Neural progenitor cell (in vitro differentiated cells): ENCODE data around the gene GAS2. TPM values are rescaled to one million over a fixed set of nuclear protein-coding genes. Genes with fewer than 3 reads are reported as not detected.

Experiments
- DNase-seq: peaks from one replicate; pipeline ENCODE4 v3.0.0-alpha.2; 2016; ENCODE audit warnings: low spot score
- H2AFZ ChIP-seq: fragments of 200-600 bp; sonication (generic); replicated peaks from 2 replicates; pipeline ENCODE4 v1.6.1; 2016; ENCODE audit warnings: antibody characterized with exemption
- H3F3A ChIP-seq: fragments of 200-600 bp; sonication (generic); 2 replicates; pipeline ENCODE4 v1.6.1; 2016; ENCODE audit warnings: antibody characterized with exemption, low read depth
- H3K27ac ChIP-seq: fragments of 200-600 bp; sonication (generic); 2 replicates; pipeline ENCODE4 v1.5.1; 2016; ENCODE audit warnings: mild to moderate bottlenecking
- H3K27me3 ChIP-seq: fragments of 200-600 bp; sonication (generic); 2 replicates; pipeline ENCODE4 v1.6.1; 2016; ENCODE audit warnings: mild to moderate bottlenecking, moderate library complexity
- H3K36me3 ChIP-seq: fragments of 200-600 bp; sonication (generic); 2 replicates; pipeline ENCODE4 v1.5.1; 2016
- H3K4me1 ChIP-seq: fragments of 200-600 bp; sonication (generic); 2 replicates; pipeline ENCODE4 v1.6.1; 2016; ENCODE audit warnings: mixed run types
- H3K4me2 ChIP-seq: fragments of 200-600 bp; sonication (generic); 2 replicates; pipeline ENCODE4 v1.6.1; 2016
- H3K4me3 ChIP-seq: fragments of 200-600 bp; sonication (generic); 2 replicates; pipeline ENCODE4 v1.5.1; 2016
- H3K79me2 ChIP-seq: fragments of 200-600 bp; sonication (generic); 2 replicates; pipeline ENCODE4 v1.6.1; 2016; ENCODE audit warnings: low read depth
- H3K9ac ChIP-seq: fragments of 200-600 bp; sonication (generic); 2 replicates; pipeline ENCODE4 v1.6.1; 2016
- H3K9me3 ChIP-seq: fragments of 200-600 bp; sonication (generic); 2 replicates; pipeline ENCODE4 v1.5.1; 2016; ENCODE audit warnings: low read depth
- H4K20me1 ChIP-seq: fragments of 200-600 bp; sonication (generic); 2 replicates; pipeline ENCODE4 v1.6.1; 2016; ENCODE audit warnings: low read depth
- H3K27ac Mint-ChIP-seq: 3 replicates; pipeline ENCODE4 v1.8.0; 2021; ENCODE audit warnings: mixed read lengths
- H3K27me3 Mint-ChIP-seq: 2 replicates; pipeline ENCODE4 v1.8.0; 2022; ENCODE audit warnings: low read depth, mild to moderate bottlenecking, inconsistent platforms, moderate library complexity, mixed read lengths; ENCODE audit not compliant: insufficient read depth
- H3K36me3 Mint-ChIP-seq: 3 replicates; pipeline ENCODE4 v1.8.0; 2021; ENCODE audit warnings: mixed read lengths
- H3K4me1 Mint-ChIP-seq: 3 replicates; pipeline ENCODE4 v1.8.0; 2021; ENCODE audit warnings: mixed read lengths
- H3K4me3 Mint-ChIP-seq: 3 replicates; pipeline ENCODE4 v1.8.0; 2021; ENCODE audit warnings: mild to moderate bottlenecking, moderate library complexity, mixed read lengths
- H3K9me3 Mint-ChIP-seq: 3 replicates; pipeline ENCODE4 v1.8.0; 2020; ENCODE audit warnings: mixed read lengths
- CTCF ChIP-seq: fragments of 200-600 bp; sonication (generic); IDR thresholded peaks from 2 replicates; pipeline ENCODE4 v1.5.1; 2017; ENCODE audit warnings: antibody characterized with exemption, mild to moderate bottlenecking
- EZH2 ChIP-seq: fragments of 200-600 bp; sonication (generic); IDR thresholded peaks from 2 replicates; pipeline ENCODE4 v1.6.1; 2017; ENCODE audit warnings: antibody characterized with exemption, mild to moderate bottlenecking, moderate library complexity
- EZH2phosphoT487 ChIP-seq: fragments of 200-600 bp; sonication (generic); IDR thresholded peaks from 2 replicates; pipeline ENCODE4 v1.6.1; 2017; ENCODE audit warnings: antibody characterized with exemption
- total RNA-seq: library from RNA; depleted of rRNA; stranded (reverse); fragments of >200 nt; gene quantifications from 2 replicates; pipeline ENCODE4 v1.2.3, GENCODE V29; 2015; ENCODE audit warnings: low replicate concordance

The GAS2 gene
- total RNA-seq, 1 donor from 2014 or later, result 6.4 TPM

GRCh38 chr11:22732588-22732987 is 66.2 kb downstream of the GAS2 start:
- DNase-seq, result no peak
- Histone ChIP-seq H3K4me3 (no peak overlapping the region), H3K9ac (no peak overlapping the region), H3K36me3 (no peaks in the 10 kb centered on the region), H4K20me1 (no peaks in the 10 kb centered on the region), H3K27me3 (no peaks in the 10 kb centered on the region), H3K4me2 (no peak overlapping the region), H3K27ac (no peak overlapping the region), H3K9me3 (no peaks in the 10 kb centered on the region), H3K4me1 (no peaks in the 10 kb centered on the region), H3F3A (no peaks in the 10 kb centered on the region), H2AFZ (no peak overlapping the region), H3K79me2 (no peaks in the 10 kb centered on the region)
- Mint-ChIP-seq H3K9me3 (no peaks in the 10 kb centered on the region), H3K36me3 (no peaks in the 10 kb centered on the region), H3K4me3 (no peak overlapping the region), H3K4me1 (peaks cover 13% of the 10 kb centered on the region), H3K27me3 (no peaks in the 10 kb centered on the region), H3K27ac (no peak overlapping the region)
- no peak for TF ChIP-seq EZH2phosphoT487
- TF ChIP-seq EZH2, result no peak
- no peak for TF ChIP-seq CTCF

GRCh38 chr11:22733475-22734248 is 67.3 kb downstream of the GAS2 start:
- no peak overlapping the region for H3K27ac Mint-ChIP-seq
- H3K36me3 ChIP-seq, result no peaks in the 10 kb centered on the region
- H4K20me1 ChIP-seq, result no peaks in the 10 kb centered on the region
- no peaks in the 10 kb centered on the region for H3K4me1 ChIP-seq
- TF ChIP-seq EZH2phosphoT487, result no peak
- no peaks in the 10 kb centered on the region for H3K36me3 Mint-ChIP-seq
- no peak overlapping the region for H3K4me3 ChIP-seq
- no peak overlapping the region for H3K27ac ChIP-seq
- H3K79me2 ChIP-seq, result no peaks in the 10 kb centered on the region
- peaks cover 11% of the 10 kb centered on the region for H3K4me1 Mint-ChIP-seq
- no peaks in the 10 kb centered on the region for H3K27me3 Mint-ChIP-seq
- no peaks in the 10 kb centered on the region for H3K9me3 ChIP-seq
- H3K4me2 ChIP-seq, result no peak overlapping the region
- H3K4me3 Mint-ChIP-seq, result no peak overlapping the region
- H3K27me3 ChIP-seq, result no peaks in the 10 kb centered on the region
- no peaks in the 10 kb centered on the region for H3F3A ChIP-seq
- DNase-seq, result no peak
- H2AFZ ChIP-seq, result no peak overlapping the region
- no peak overlapping the region for H3K9ac ChIP-seq
- H3K9me3 Mint-ChIP-seq, result no peaks in the 10 kb centered on the region

DNA sequence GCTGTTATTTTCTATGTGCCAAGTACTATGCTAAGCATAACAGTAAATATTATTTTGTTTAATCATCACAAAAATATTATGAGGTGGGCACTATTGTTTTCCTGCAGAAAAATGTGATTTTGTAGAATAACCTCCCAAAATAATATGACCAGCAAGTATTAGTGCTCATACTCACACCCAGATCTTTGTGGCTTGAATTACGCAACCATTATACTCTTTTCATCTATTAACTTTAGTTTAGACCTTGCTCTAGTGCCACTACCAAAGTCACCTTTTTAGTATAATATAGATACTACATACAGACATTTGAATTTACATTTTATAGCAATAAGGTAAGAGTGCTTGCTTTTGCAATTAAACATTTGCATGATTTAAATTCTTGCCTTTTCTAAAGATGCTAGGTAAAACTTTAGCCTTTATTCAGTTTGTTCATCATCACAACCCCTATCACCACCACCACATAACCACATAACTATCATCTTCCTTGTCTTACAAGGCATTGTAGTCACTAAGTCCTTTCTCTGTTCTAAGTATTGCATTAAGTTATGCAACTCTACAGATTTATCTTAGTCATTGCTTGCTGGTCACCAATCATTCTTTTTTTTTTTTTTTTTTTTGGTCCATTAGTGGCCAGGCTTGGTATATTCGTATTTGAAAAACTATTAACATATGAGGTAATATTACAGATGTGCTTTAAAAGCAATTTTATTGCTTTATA is 68.4 kb downstream of the GAS2 start:
- no peak overlapping the region for H3K4me3 Mint-ChIP-seq

More for the DNA sequence above, 68.4 kb downstream of the GAS2 start:
- H3K36me3 Mint-ChIP-seq, result no peaks in the 10 kb centered on the region
- H3K4me3 ChIP-seq, result no peak overlapping the region
- H3K9ac ChIP-seq, result no peak overlapping the region
- H3K27ac Mint-ChIP-seq, result no peak overlapping the region
- no peaks in the 10 kb centered on the region for H3K9me3 ChIP-seq
- TF ChIP-seq EZH2phosphoT487 (no peak), CTCF (no peak), EZH2 (no peak)
- no peak overlapping the region for H3K27ac ChIP-seq
- peaks cover 3% of the 10 kb centered on the region for H3K4me1 Mint-ChIP-seq
- no peaks in the 10 kb centered on the region for H3K9me3 Mint-ChIP-seq
- H3K4me2 ChIP-seq, result no peak overlapping the region
- no peaks in the 10 kb centered on the region for H3K27me3 ChIP-seq
- H3K79me2 ChIP-seq, result no peaks in the 10 kb centered on the region
- H3K4me1 ChIP-seq, result no peaks in the 10 kb centered on the region
- no peaks in the 10 kb centered on the region for H3F3A ChIP-seq
- H3K36me3 ChIP-seq, result no peaks in the 10 kb centered on the region
- no peak overlapping the region for H2AFZ ChIP-seq
- no peak for DNase-seq
- no peaks in the 10 kb centered on the region for H4K20me1 ChIP-seq
- no peaks in the 10 kb centered on the region for H3K27me3 Mint-ChIP-seq
